ENCODE data around the gene SH2D3A.
"Not testable (repeated sequence)": the region's sequence is repeated elsewhere in the genome, so short reads cannot be mapped to it uniquely, and the experiment has no call there.

Gene SH2D3A

DNA sequence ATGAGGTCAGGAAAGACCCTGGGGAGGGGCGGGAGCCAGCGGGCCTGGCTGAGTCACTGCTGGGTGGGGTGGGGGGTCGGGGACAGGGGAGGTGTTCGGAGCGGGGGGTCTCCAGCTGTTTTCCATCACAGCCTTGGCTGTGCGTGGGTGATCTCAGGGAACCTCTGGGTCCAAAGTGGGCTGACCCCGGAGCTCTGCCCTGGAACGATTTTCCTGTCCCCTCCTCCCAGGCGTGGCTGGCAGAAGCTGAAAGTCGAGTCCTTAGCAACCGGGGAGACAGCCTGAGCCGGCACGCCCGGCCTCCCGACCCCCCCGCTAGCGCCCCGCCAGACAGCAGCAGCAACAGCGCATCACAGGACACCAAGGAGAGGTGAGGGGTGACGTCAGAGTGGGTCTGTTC is 17.2 kb downstream of the SH2D3A start:
- Histone ChIP-seq H3K27me3 (peaks cover 24% of the 10 kb centered on the region), H3K4me1 (ENCODE audit: control insufficient read depth in 1 of 2, insufficient read depth in 1 of 2, low read depth in 1 of 2, low read length in 1 of 2) (peaks cover 10 to 13% of the 10 kb centered on the region in 2 experiments), H3K27ac (no peak overlapping the region), H3K4me3 (ENCODE audit: low read depth in 1 of 2, low read length in 1 of 2) (no peak overlapping the region), H3K9me3 (no peaks in the 10 kb centered on the region), H3K36me3 (no peaks in the 10 kb centered on the region)
- TF ChIP-seq, protein P1, sequence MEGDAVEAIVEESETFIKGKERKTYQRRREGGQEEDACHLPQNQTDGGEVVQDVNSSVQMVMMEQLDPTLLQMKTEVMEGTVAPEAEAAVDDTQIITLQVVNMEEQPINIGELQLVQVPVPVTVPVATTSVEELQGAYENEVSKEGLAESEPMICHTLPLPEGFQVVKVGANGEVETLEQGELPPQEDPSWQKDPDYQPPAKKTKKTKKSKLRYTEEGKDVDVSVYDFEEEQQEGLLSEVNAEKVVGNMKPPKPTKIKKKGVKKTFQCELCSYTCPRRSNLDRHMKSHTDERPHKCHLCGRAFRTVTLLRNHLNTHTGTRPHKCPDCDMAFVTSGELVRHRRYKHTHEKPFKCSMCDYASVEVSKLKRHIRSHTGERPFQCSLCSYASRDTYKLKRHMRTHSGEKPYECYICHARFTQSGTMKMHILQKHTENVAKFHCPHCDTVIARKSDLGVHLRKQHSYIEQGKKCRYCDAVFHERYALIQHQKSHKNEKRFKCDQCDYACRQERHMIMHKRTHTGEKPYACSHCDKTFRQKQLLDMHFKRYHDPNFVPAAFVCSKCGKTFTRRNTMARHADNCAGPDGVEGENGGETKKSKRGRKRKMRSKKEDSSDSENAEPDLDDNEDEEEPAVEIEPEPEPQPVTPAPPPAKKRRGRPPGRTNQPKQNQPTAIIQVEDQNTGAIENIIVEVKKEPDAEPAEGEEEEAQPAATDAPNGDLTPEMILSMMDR (IDR thresholded peaks at IDR 0.05), result no peak

DNA sequence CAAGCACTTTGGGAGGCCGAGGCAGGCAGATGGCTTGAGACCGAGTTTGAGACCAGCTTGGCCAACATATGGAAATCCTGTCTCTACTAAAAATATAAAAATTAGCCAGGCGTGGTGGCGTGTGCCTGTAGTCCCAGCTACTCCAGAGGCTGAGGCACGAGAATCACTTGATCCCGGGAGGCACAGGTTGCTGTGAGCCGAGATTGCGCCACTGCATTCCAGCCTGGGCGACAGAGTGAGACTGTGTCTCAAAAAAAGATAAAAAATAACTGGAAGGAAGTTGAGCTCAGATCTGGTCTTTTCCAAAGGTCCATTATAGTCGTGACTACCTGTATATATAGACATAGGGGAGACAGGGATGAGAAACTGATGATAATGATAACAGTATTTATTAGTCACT is 18.7 kb downstream of the SH2D3A start:
- H3K4me3 ChIP-seq (ENCODE audit: low read depth in 1 of 2, low read length in 1 of 2); H3K4me1 ChIP-seq (ENCODE audit: control insufficient read depth in 1 of 2, insufficient read depth in 1 of 2, low read depth in 1 of 2, low read length in 1 of 2); H3K9me3 ChIP-seq; H3K27ac ChIP-seq; H3K36me3 ChIP-seq: not testable (repeated sequence)
- H3K27me3 ChIP-seq, result peaks cover 32% of the 10 kb centered on the region

DNA sequence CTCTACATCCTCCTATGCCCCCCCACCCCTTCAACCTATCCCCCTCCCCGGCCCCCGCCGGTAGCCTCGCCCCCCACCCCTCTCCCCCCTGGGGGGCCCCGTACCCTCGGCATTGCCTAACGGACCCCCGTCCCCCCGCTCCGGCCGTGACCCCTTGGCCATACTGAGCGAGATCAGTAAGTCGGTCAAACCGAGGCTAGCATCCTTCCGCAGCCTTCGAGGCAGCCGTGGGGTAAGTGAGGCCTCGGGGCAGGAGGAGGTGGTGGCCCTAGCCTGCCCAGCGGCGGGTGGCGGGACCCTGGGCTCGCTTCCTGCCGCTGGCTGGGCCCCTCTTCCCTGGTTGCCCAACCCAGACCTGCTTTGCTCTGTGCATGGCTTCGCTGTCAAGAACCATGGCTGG is 21.3 kb downstream of the SH2D3A start:
- H3K4me1 ChIP-seq (ENCODE audit: control insufficient read depth in 1 of 2, insufficient read depth in 1 of 2, low read depth in 1 of 2, low read length in 1 of 2), result peaks cover 4 to 6% of the 10 kb centered on the region in 2 experiments
- H3K36me3 ChIP-seq, result no peaks in the 10 kb centered on the region
- H3K4me3 ChIP-seq (ENCODE audit: low read depth in 1 of 2, low read length in 1 of 2), result no peak overlapping the region

DNA sequence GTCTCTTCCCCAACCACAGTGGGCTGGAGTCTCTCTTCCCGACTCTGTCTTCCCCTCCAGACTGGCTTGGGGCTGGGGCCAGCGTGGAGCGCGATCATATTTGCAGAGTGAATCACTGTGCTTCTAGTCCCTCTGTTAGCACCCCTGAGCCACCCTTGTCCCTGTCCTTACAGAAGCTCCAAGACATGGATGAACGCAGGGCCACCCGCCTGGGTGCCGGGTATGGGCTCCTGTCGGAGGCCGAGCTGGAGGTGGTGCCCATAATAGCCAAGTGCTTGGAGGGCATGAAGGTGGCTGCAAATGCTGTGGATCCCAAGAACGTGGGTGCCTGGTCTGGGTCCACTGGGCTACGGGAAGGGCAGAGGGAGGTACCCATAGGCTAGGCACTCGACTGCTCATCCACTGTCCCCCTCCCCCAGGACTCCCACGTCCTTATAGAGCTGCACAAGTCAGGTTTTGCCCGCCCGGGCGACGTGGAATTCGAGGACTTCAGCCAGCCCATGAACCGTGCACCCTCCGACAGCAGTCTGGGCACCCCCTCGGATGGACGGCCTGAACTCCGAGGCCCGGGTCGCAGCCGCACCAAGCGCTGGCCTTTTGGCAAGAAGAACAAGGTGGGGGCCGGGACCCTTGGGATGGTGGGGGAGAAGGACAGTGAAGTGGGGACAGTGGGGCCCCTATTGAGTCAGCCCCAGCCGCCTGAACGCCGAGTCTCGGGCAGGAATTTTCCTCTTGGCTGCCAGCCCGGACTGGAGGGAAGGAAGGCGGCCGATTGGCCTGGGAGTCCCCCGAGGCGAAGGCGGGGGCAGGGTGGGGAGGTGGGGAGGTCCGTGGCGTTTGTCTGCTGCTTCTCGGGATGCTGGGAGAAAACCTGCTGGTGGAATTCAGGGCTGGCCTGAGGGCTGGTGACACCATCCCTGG is 22.6 kb downstream of the SH2D3A start:
- H3K9me3 ChIP-seq, result no peaks in the 10 kb centered on the region
- no peaks in the 10 kb centered on the region for H3K36me3 ChIP-seq
- no peak overlapping the region for H3K4me3 ChIP-seq (ENCODE audit: low read depth in 1 of 2, low read length in 1 of 2)
- peaks cover 58% of the 10 kb centered on the region for H3K27me3 ChIP-seq
- TF ChIP-seq, protein P1 (IDR thresholded peaks at IDR 0.05), result no peak
- peaks cover 17 to 20% of the 10 kb centered on the region in 2 experiments for H3K4me1 ChIP-seq (ENCODE audit: control insufficient read depth in 1 of 2, insufficient read depth in 1 of 2, low read depth in 1 of 2, low read length in 1 of 2)
- no peak overlapping the region for H3K27ac ChIP-seq

More for the DNA sequence above, 21.3 kb downstream of the SH2D3A start:
- Histone ChIP-seq H3K9me3 (no peaks in the 10 kb centered on the region), H3K27me3 (peaks cover 56% of the 10 kb centered on the region), H3K27ac (no peak overlapping the region)
- TF ChIP-seq, protein P1 (IDR thresholded peaks at IDR 0.05), result no peak

DNA sequence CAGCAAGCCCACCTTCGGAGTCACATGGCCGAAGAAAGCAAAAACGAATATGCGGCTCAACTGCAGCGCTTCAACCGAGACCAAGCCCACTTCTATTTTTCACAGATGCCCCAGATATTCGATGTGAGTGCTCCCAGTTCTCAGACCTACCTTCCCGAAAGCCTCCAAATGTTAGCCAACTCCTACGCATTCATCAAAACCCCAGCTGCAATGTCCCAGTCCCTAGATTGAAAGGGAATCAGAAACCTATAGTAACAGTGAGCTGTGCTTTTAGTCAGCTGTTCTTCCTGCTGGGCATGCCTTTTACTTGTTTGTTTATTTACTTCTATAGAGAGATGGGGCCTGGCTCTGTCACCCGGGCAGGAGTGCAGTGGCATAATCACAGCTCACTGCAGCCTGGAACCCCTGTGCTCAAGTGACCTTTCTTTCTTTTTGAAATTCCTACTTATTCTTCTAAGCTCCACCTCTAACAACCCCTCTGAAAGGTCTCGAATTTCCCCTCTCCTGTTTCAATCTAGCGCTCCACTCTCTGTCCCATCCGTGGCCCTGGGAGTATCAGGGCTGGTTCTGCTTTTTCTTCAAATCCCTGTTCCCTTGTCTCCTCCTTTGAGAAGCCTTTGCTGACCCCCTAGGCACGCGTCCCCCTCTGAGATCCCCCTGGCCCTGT is 23.4 kb downstream of the SH2D3A start:
- TF ChIP-seq, protein P1 (IDR thresholded peaks at IDR 0.05), result no peak
- H3K4me3 ChIP-seq (ENCODE audit: low read depth in 1 of 2, low read length in 1 of 2), result no peak overlapping the region
- H3K4me1 ChIP-seq (ENCODE audit: control insufficient read depth in 1 of 2, insufficient read depth in 1 of 2, low read depth in 1 of 2, low read length in 1 of 2), result peaks cover 23 to 26% of the 10 kb centered on the region in 2 experiments
- H3K36me3 ChIP-seq, result no peaks in the 10 kb centered on the region
- no peak overlapping the region for H3K27ac ChIP-seq
- H3K27me3 ChIP-seq, result peaks cover 51% of the 10 kb centered on the region
- H3K9me3 ChIP-seq, result no peaks in the 10 kb centered on the region

DNA sequence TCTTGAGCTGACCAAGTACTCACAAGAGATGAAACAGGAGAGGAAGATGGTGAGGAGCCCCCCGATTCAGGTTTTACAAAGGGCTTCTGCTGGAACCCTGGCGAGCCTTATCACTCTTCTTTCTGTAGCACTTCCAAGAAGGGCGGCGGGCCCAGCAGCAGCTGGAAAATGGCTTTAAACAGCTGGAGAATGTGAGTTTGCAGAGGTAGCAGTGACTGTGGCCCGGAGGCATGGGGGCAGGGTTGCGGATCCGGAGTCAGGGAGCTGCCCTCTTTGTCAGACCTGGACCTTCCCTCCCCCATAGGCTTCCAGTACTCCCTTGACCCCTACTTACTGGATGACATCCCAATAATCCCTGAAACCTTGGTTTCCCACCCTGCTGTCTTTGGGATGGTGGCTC is 24.2 kb downstream of the SH2D3A start:
- Histone ChIP-seq H3K36me3 (no peaks in the 10 kb centered on the region), H3K27ac (no peak overlapping the region)

More for the DNA sequence above, 24.2 kb downstream of the SH2D3A start:
- H3K4me3 ChIP-seq (ENCODE audit: low read depth in 1 of 2, low read length in 1 of 2), result no peak overlapping the region
- H3K4me1 ChIP-seq (ENCODE audit: control insufficient read depth in 1 of 2, insufficient read depth in 1 of 2, low read depth in 1 of 2, low read length in 1 of 2), result peaks cover 31 to 34% of the 10 kb centered on the region in 2 experiments
- peaks cover 46% of the 10 kb centered on the region for H3K27me3 ChIP-seq
- H3K9me3 ChIP-seq, result no peaks in the 10 kb centered on the region
- TF ChIP-seq, protein P1 (IDR thresholded peaks at IDR 0.05), result no peak

All from neutrophil (primary cell).